Activated CD8-positive, alpha-beta memory T cell treated with anti-CD3 and anti-CD28 coated beads, Interleukin-2, amount 50 U/mL, for 4 hours (primary cell): ENCODE measurements around the gene CORIN.
"Not testable (repeated sequence)": the region's sequence is repeated elsewhere in the genome, so short reads cannot be mapped to it uniquely, and the experiment has no call there.

Experiments used
- DNase-seq: peaks from one replicate; pipeline ENCODE4 v3.0.0-alpha.2; 2020

CORIN gene

GRCh38 chr4:47830265-47831025 lies 7.4 kb downstream of the CORIN start:
- no peak for DNase-seq

- DNase-seq, result no peak
Measured at GRCh38 chr4:47829438-47829837, 8.4 kb downstream of the CORIN start.

DNA sequence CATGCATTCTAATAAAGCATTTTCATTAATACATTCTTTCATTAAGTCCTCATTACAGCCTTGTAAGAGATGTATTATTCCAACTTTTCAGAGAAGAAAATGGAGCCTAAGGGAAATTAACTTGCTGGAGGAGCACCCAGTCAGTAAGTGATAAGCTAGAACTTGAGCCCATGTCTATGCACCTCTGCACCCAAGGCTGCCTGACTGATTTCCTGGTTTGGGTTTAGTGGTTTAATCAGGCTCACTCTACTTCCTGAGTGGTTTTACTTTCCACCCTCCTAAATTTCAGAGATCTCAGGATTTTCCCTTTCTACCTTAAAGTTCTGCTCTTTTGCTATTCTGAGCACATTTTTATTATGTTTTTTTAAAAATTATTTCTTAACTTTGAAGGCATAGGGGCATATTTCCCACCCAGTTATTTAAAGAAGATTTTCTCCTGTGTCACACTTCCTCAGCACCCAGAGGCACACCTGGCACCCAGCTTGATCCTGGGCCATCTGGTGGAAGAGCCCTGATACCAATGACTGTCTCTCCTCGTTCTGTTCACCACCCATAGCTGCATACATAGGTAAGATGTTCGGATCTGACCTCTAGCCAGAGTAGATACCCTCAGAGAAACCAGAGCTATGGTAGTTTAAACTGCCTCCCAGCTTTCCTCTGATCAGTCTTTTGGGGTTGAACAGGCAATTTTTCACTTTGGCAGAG lies 10.4 kb downstream of the CORIN start:
- DNase-seq, result no peak

DNA sequence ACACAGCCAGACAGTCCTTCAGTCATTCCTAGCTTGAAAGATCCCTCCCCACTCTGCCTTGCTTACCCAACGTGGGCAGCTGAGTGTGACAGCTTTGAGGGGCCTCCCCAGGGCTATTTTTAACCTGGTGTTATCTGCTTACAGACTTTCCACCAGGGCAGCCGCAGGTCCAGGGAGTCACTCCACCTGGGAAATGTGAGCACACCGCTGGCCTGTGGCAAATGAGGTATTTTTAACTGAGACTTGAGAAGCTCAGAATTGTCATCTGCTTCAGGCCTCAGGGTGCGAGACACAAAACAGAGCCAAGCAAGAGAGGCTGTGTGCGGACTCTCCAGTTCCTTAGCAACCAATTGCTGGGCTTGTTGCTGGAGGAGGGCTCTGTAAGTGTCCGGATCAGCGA lies 13.0 kb downstream of the CORIN start:
- no peak for DNase-seq

- no peak for DNase-seq
Measured at GRCh38 chr4:47819178-47819577, 18.7 kb downstream of the CORIN start.

DNA sequence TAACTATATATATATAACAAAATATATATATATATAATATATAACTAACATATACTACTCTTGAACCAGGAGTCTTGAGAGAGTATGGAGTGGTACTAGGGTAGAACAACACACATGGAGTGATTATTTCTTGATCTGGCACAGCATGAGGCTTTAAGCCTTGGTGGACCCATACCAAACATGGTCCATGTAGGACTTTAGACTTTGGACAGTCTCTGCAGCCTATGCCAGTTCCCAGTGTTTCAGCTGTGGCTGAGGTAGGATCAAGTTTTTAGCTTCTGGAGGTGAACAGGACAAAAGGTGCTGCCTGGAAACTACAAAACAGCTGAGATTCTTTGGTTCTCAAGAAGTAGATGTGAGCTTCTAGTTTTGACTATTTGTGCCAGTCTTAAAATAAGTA lies 20.6 kb downstream of the CORIN start:
- DNase-seq, result no peak

DNA sequence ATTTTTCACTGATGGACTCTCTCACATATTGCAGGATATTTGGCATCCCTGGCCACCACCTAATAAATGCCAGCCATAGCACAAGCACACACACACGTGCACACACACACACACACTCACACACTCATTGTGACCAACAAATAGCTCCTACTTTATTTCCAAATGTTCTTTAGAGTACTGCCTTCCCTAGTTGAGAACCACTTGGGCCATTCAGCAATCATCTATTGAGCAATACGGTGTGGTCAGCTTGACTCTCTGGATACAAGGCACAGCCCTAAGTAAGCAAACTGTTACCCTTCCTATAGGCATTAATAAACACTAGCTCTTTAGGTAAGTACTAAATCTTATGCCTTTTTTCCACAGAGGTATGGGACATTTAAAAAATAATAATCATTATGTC lies 21.1 kb downstream of the CORIN start:
- no peak for DNase-seq

- no peak for DNase-seq
Measured at GRCh38 chr4:47814618-47815295, 23.1 kb downstream of the CORIN start.

- no peak for DNase-seq
Measured at GRCh38 chr4:47809654-47810203, 28.1 kb downstream of the CORIN start.

DNA sequence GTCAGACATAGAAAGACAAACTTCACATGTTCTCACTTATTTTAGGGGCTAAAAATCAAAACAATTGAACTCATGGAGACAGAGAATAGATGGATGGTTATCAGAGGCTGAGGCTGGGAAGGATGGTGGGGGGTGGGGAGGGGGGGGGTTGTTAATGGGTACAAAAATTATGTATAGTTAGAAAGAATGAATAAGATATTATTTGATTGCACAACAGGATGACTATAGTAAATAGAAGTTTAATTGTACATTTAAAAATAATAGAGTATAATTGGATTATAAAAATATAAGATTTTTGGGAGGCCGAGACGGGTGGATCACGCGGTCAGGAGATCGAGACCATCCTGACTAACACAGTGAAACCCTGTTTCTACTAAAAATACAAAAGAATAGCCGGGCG lies 33.3 kb downstream of the CORIN start:
- no peak for DNase-seq

- DNase-seq, result no peak
Measured at GRCh38 chr4:47801481-47802002, 36.3 kb downstream of the CORIN start.

- no peak for DNase-seq
Measured at GRCh38 chr4:47798165-47798564, 39.7 kb downstream of the CORIN start.

GRCh38 chr4:47791965-47792364 lies 45.9 kb downstream of the CORIN start:
- no peak for DNase-seq

DNA sequence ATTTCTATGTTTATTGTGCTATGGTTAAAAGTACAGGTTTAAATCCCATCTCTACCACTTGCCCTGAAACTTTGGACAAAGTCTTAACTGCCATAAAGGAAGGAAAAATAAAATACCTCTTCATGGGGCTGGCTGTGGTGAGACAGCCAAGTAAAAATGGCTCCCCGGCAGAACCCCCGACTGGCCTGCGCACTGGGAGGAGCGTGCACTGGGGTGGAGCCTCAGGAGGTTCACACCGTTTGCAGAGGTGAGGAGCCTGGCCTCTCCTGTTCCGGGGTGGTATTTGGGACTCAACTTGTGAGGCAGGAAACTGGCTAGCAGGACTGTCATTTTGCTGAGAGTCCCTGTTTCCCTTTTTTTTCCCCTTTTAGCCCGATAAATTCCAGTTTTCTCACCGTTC lies 47.8 kb downstream of the CORIN start:
- no peak for DNase-seq

GRCh38 chr4:47788126-47788525 lies 49.7 kb downstream of the CORIN start:
- no peak for DNase-seq

- no peak for DNase-seq
Measured at GRCh38 chr4:47786958-47787370, 50.9 kb downstream of the CORIN start.

GRCh38 chr4:47785153-47785552 lies 52.7 kb downstream of the CORIN start:
- DNase-seq, result no peak

DNA sequence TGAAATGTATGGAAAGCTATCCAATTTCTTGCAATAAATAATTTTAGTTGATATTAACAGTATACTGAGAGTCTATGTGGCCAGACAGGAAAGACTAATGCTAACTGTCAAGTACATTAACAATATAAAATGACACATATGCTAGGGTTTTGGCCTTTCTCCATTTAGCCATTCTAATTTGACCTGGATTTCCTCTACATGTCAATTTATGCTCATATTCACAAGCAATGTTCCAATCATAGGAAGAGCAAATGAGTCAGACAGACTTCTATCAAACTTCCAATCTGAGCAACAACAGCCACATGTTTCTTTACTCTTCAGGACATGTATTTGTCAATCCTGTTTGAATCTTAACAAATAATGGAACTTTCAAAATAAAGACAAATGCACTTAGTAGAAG lies 53.6 kb downstream of the CORIN start:
- DNase-seq, result no peak

GRCh38 chr4:47776353-47776752 lies 61.5 kb downstream of the CORIN start:
- no peak for DNase-seq

DNA sequence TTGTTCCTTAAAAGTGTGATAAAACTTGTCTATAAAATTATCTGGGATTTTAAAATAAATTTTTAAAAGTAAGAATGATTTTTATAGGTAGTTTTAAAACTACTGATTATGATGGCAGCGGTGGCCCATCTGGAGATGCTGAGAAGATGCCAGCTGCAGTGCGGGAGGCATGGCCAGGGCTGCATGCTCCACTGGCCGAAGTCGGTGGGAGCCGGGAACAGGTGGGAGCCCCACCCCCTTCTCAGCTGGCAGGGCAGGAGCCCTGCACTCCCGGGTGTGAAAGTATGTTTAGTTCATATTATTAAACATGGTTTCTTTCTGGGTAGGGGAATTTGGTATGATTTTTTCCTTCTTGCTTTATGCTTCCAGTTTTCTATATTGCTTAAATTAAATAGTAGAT lies 63.8 kb downstream of the CORIN start:
- DNase-seq, result no peak

DNA sequence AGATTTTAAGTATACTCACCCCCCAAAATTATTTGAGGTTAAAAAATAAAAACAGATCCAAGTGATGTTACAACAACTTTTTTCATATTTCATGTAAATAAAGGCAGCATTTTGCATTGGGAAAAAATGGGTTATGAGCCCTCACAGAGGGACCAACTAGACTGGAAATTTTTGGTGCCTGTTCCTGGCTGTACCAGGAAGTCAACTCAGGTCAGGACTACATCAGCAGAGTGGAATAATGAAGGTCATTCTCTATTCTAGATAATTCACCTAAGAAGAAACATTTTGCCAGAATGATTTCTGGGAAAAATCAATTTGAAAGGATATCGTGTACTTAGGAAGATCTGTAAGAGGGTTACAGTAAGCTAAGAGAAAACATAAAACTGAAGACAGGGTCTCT lies 66.8 kb downstream of the CORIN start:
- DNase-seq, result no peak

DNA sequence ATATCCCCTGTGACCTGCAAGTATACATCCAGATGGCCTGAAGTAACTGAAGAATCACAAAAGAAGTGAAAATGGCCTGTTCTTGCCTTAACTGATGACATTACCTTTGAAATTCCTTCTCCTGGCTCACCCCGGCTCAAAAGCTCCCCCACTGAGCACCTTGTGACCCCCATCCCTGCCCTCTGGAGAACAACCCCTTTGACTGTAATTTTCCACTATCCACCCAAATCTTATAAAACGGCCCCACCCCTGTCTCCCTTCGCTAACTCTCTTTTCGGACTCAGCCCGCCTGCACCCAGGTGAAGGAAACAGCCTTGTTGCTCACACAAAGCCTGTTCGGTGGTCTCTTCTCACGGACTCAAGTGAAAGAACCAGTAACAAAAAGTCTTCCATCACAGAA lies 69.9 kb downstream of the CORIN start:
- not testable (repeated sequence) for DNase-seq

DNA sequence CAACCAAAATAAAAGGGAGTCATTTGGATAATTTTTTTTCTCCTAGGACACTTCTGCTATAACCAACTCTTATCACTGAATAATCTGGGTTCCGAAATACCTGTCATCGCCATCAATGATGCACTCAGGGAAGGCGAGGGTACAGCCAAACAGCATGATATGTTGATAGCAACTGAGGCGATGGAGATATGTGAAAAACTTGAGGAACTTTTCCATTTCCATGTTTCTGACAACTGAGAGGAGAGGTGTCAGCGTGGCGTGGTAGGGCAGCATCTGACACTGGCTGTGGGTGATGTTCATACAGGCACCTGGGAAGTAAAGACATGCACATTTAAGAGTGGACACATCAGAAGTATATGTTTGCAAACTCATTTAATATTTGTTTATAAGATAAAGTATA lies 74.6 kb downstream of the CORIN start:
- no peak for DNase-seq
